ENCODE data around the gene TNNC1. TPM values are rescaled to one million over a fixed set of nuclear protein-coding genes. Genes with fewer than 3 reads are reported as not detected.

Gene TNNC1
- total RNA-seq, 1 experiment from 2014 or later: 5.6 TPM

GRCh38 chr3:52415800-52416199 is 38.0 kb downstream of the TNNC1 start (continued):
- TF ChIP-seq ZNF532 (CRISPR knock-in tag; IDR thresholded peaks at IDR 0.05; ENCODE audit: borderline replicate concordance) (no peak), ZMAT4 (CRISPR knock-in tag; IDR thresholded peaks at IDR 0.05) (no peak), ZSCAN18 (CRISPR knock-in tag; IDR thresholded peaks at IDR 0.05) (no peak), PRDM15 (CRISPR knock-in tag; IDR thresholded peaks at IDR 0.05) (no peak), TEAD4 (CRISPR knock-in tag; IDR thresholded peaks at IDR 0.05) (no peak), NR2C2 (CRISPR knock-in tag; IDR thresholded peaks at IDR 0.05) (no peak), TCF7 (CRISPR knock-in tag; IDR thresholded peaks at IDR 0.05; ENCODE audit: low read depth) (no peak), ZNF396 (CRISPR knock-in tag; IDR thresholded peaks at IDR 0.05; ENCODE audit: borderline replicate concordance) (no peak), USF1 (CRISPR knock-in tag; IDR thresholded peaks at IDR 0.05) (no peak), PREB (CRISPR knock-in tag; IDR thresholded peaks at IDR 0.05; ENCODE audit: borderline replicate concordance) (no peak), FOXP1 (CRISPR knock-in tag; IDR thresholded peaks at IDR 0.05; ENCODE audit: borderline replicate concordance) (no peak), CREB1 (CRISPR knock-in tag; IDR thresholded peaks at IDR 0.05) (no peak), FOXJ3 (CRISPR knock-in tag; IDR thresholded peaks at IDR 0.05; ENCODE audit: borderline replicate concordance) (no peak)

GRCh38 chr3:52408466-52408865 is 45.4 kb downstream of the TNNC1 start:
- no peaks in the 10 kb centered on the region for H3K9me3 Mint-ChIP-seq
- H3K4me3 Mint-ChIP-seq: peak overlapping the region; percentile 71
- H3K36me3 Mint-ChIP-seq: peaks cover 35% of the 10 kb centered on the region
- DNase-seq (ENCODE audit: low spot score) (no peak), ATAC-seq (no peak)
- CTCF ChIA-PET: interaction anchor here (1.5 kb wide), 1 partner anchor 20 kb away, joined by 3 read pairs; no protein-coding TSS in a partner anchor
- H3K4me1 Mint-ChIP-seq: peaks cover 12% of the 10 kb centered on the region
- no peaks in the 10 kb centered on the region for H3K27me3 Mint-ChIP-seq (ENCODE audit: low read depth)
- POLR2A ChIA-PET: no interaction called here
- no peak overlapping the region; the same call in 1 of the 2 replicates for H3K27ac Mint-ChIP-seq
- TF ChIP-seq OVOL2 (CRISPR knock-in tag; IDR thresholded peaks at IDR 0.05; ENCODE audit: borderline replicate concordance) (no peak), GTF2I (CRISPR knock-in tag; conservative IDR thresholded peaks at IDR 0.05) (no peak), NR2C2 (CRISPR knock-in tag; IDR thresholded peaks at IDR 0.05) (no peak), GRHL2 (CRISPR knock-in tag; IDR thresholded peaks at IDR 0.05; ENCODE audit: insufficient replicate concordance, severe bottlenecking) (no peak), NR3C1 (CRISPR knock-in tag; conservative IDR thresholded peaks at IDR 0.05; ENCODE audit: low read depth) (no peak), CREM (CRISPR knock-in tag; IDR thresholded peaks at IDR 0.05) (no peak), IRF1 (CRISPR knock-in tag; IDR thresholded peaks at IDR 0.05) (no peak), RORB (CRISPR knock-in tag; IDR thresholded peaks at IDR 0.05) (no peak), USF2 (CRISPR knock-in tag; IDR thresholded peaks at IDR 0.05) (no peak), E2F4 (CRISPR knock-in tag; IDR thresholded peaks at IDR 0.05; ENCODE audit: borderline replicate concordance, low read depth) (no peak)

Data from WTC11 (cell line).